ENCODE results near the gene PSMD8. TPM values are rescaled to one million over a fixed set of nuclear protein-coding genes. Genes with fewer than 3 reads are reported as not detected.

The PSMD8 gene
- total RNA-seq, 2 donors from 2014 or later, result 126 to 184 TPM

DNA sequence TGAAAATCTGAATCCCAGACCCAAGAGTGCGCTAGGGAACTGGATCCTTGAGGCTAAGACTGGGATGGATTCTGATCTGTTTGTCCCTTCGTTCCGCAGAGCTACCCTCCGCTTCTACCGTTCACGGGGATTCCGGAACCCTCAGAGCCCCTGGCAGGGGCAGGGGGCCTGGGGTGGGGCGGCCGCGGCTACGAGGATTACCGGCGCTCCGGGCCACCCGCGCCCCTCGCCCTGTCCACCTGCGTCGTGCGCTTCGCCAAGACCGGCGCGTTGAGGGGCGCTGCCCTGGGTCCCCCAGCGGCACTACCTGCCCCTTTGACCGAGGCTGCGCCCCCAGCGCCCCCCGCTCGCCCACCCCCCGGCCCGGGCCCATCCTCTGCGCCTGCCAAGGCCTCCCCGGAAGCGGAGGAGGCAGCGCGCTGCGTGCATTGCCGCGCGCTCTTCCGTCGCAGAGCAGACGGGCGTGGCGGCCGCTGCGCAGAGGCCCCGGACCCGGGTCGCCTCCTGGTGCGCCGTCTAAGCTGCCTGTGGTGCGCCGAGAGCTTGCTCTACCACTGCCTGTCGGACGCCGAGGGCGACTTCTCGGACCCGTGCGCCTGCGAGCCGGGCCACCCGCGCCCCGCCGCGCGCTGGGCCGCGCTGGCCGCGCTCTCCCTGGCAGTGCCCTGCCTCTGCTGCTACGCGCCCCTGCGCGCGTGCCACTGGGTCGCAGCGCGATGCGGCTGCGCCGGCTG lies 21.2 kb downstream of the PSMD8 start:
- Histone ChIP-seq H3K27me3 (peaks cover 19% of the 10 kb centered on the region), H3K4me1 (no peaks in the 10 kb centered on the region), H3K36me3 (no peaks in the 10 kb centered on the region), H3K27ac (no peak overlapping the region), H3K9me3 (no peaks in the 10 kb centered on the region), H3K4me3 (peak overlapping the region; percentile 12), H3K9ac (ENCODE audit: low read depth in 2 of 2, low read length in 2 of 2) (peak overlapping the region in 1 of 2 donors; percentile 24)
- DNase-seq, result no peak
- TF ChIP-seq, protein P1, sequence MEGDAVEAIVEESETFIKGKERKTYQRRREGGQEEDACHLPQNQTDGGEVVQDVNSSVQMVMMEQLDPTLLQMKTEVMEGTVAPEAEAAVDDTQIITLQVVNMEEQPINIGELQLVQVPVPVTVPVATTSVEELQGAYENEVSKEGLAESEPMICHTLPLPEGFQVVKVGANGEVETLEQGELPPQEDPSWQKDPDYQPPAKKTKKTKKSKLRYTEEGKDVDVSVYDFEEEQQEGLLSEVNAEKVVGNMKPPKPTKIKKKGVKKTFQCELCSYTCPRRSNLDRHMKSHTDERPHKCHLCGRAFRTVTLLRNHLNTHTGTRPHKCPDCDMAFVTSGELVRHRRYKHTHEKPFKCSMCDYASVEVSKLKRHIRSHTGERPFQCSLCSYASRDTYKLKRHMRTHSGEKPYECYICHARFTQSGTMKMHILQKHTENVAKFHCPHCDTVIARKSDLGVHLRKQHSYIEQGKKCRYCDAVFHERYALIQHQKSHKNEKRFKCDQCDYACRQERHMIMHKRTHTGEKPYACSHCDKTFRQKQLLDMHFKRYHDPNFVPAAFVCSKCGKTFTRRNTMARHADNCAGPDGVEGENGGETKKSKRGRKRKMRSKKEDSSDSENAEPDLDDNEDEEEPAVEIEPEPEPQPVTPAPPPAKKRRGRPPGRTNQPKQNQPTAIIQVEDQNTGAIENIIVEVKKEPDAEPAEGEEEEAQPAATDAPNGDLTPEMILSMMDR (IDR thresholded peaks at IDR 0.05), result no peak
- intact Hi-C loops (cut with DNase I), result no loop called here

DNA sequence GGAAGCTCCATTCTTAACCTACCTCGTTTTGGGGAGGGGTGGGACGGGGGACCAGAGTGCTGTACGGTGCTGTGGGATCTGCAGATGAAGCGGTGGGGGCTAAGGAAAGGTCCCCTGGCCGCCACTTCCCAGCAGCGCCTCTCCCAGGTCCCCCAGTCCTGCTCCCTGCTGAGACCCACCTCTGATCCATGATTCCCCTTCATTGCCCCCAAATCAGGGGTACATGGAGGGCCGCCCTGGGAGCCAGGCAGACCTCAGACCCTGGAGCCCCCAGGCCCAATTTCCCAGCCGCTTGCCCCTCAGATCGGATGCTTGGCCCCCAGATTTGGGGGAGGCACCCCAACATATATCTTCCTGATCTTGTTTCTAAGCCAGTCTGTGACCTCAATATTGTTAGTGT lies 24.7 kb downstream of the PSMD8 start:
- Histone ChIP-seq H3K4me1 (peaks cover 2% of the 10 kb centered on the region), H3K36me3 (no peaks in the 10 kb centered on the region), H3K9me3 (no peaks in the 10 kb centered on the region), H3K27me3 (peaks cover 19% of the 10 kb centered on the region), H3K9ac (ENCODE audit: low read depth in 2 of 2, low read length in 2 of 2) (no peak overlapping the region), H3K4me3 (no peak overlapping the region), H3K27ac (no peak overlapping the region)
- TF ChIP-seq, protein P1 (IDR thresholded peaks at IDR 0.05), result no peak
- no peak for DNase-seq
- intact Hi-C loops (cut with DNase I), result no loop called here

DNA sequence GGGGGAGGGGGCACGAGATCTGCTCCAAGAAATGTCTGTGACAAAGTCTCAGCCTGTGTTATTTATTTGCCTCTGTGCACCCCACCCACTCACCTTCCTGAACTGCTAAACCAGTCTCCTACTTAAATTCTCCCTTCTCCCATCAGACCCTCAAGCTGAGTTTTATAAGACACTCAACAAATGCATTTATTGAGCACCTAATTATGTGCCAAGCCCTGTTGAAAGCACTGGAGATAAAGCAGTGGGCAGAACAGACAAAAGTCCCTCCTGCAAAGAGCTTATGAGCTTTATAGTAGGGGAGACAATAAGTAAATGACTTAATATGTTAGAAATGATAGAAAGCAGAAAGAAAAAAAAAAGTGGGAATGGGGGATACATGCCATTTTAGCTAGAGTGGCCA lies 25.2 kb downstream of the PSMD8 start:
- H3K36me3 ChIP-seq, result no peaks in the 10 kb centered on the region
- H3K9ac ChIP-seq (ENCODE audit: low read depth in 2 of 2, low read length in 2 of 2), result no peak overlapping the region
- intact Hi-C loops (cut with DNase I), result no loop called here
- H3K4me3 ChIP-seq, result no peak overlapping the region
- peaks cover 16% of the 10 kb centered on the region for H3K27me3 ChIP-seq
- TF ChIP-seq, protein P1 (IDR thresholded peaks at IDR 0.05), result no peak
- DNase-seq, result no peak
- H3K27ac ChIP-seq, result no peak overlapping the region
- H3K4me1 ChIP-seq, result peaks cover 6% of the 10 kb centered on the region
- H3K9me3 ChIP-seq, result no peaks in the 10 kb centered on the region

DNA sequence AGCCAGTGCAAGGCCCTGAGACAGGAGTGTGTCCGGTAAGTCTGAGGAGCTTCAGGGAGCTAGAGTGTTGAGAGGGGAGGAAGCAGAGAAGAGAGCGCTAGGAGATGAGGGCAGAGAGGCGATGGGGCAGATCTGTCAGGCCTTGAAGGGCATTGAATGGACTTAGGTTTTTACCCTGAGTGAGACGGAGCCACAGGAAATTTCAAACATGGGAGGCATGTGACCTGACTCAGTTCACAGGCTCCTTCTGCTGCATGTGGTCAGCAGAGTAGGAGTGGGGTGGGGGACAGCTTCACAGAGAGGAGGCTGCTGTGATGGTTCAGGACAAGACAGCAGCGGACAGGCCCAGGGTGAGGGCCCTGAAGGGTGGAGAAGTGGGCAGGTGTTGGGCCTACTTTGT lies 26.0 kb downstream of the PSMD8 start:
- no peak for DNase-seq
- H3K4me3 ChIP-seq, result no peak overlapping the region
- intact Hi-C loops (cut with DNase I), result loop anchor here (10.0 kb wide), 1 partner anchor 214 kb away; the partner anchor contains the start of genes EIF3K and MAP4K1
- no peaks in the 10 kb centered on the region for H3K36me3 ChIP-seq
- no peaks in the 10 kb centered on the region for H3K9me3 ChIP-seq
- no peak overlapping the region for H3K9ac ChIP-seq (ENCODE audit: low read depth in 2 of 2, low read length in 2 of 2)
- H3K27ac ChIP-seq, result no peak overlapping the region
- H3K27me3 ChIP-seq, result peaks cover 8% of the 10 kb centered on the region
- TF ChIP-seq, protein P1 (IDR thresholded peaks at IDR 0.05), result no peak
- H3K4me1 ChIP-seq, result peaks cover 7% of the 10 kb centered on the region

DNA sequence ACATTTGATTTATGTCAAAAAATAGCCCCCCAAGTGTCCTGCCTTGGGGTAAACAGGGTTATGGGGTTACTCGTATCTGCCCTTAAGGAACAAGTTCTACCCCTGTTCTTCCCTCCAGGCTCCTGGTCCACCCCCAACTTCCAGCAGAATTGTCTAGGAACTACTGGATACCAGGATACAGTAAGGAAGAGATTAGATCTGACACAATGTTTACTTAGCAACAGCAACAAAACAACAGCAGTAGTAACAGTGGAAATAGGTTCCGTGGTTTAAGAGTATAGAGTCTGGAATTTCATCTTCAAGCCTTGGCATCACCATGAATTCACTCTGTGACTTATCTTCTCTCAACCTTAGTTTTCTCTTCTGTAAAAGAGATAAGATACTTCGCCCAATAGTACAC lies 26.8 kb downstream of the PSMD8 start:
- H3K27ac ChIP-seq, result no peak overlapping the region
- no peak overlapping the region for H3K4me3 ChIP-seq
- TF ChIP-seq, protein P1 (IDR thresholded peaks at IDR 0.05), result no peak
- intact Hi-C loops (cut with DNase I), result loop anchor here (10.0 kb wide), 1 partner anchor 214 kb away; the partner anchor contains the start of genes EIF3K and MAP4K1
- no peak overlapping the region for H3K9ac ChIP-seq (ENCODE audit: low read depth in 2 of 2, low read length in 2 of 2)
- H3K27me3 ChIP-seq, result peaks cover under 1% of the 10 kb centered on the region
- no peak for DNase-seq
- no peaks in the 10 kb centered on the region for H3K9me3 ChIP-seq
- no peaks in the 10 kb centered on the region for H3K36me3 ChIP-seq
- peaks cover 7% of the 10 kb centered on the region for H3K4me1 ChIP-seq

Data from colonic mucosa (tissue), 4 donors.